GM12878 (cell line): ENCODE data around the gene DHDH.
"Not testable (repeated sequence)": the region's sequence is repeated elsewhere in the genome, so short reads cannot be mapped to it uniquely, and the experiment has no call there.

Source experiments
- CEBPB ChIP-seq, 2 experiments: fragments of 150-350 bp in 1 of 2; IDR thresholded peaks; 2 replicates each; pipeline ENCODE4 v1.6.1; 2012 to 2014; ENCODE audit warnings: low read depth in 2 of 2, low read length in 2 of 2, borderline replicate concordance in 1 of 2, inconsistent platforms in 1 of 2
- EP300 ChIP-seq, 2 experiments: fragments of 150-350 bp in 1 of 2; IDR thresholded peaks; 2 replicates each; pipeline ENCODE4 v1.6.1; 2011 to 2012; ENCODE audit warnings: low read depth in 2 of 2, low read length in 2 of 2, borderline replicate concordance in 1 of 2, improper control_type of control experiment in 1 of 2, inconsistent platforms in 1 of 2; ENCODE audit not compliant: control insufficient read depth in 1 of 2
- FOS ChIP-seq: IDR thresholded peaks from 3 replicates; pipeline ENCODE4 v1.6.1; 2011; ENCODE audit warnings: borderline replicate concordance; ENCODE audit not compliant: insufficient read length; ENCODE audit errors: extremely low read depth
- MAX ChIP-seq: IDR thresholded peaks from 2 replicates; pipeline ENCODE4 v1.6.1; 2012; ENCODE audit warnings: low read depth, low read length, improper control_type of control experiment
- NFXL1 ChIP-seq: fragments of 450-650 bp; IDR thresholded peaks from 2 replicates; pipeline ENCODE4 v1.6.1; 2017; ENCODE audit warnings: antibody characterized with exemption, mild to moderate bottlenecking, borderline replicate concordance
- NRF1 ChIP-seq: conservative IDR thresholded peaks from 2 replicates; pipeline ENCODE4 v1.6.1; 2011; ENCODE audit warnings: mild to moderate bottlenecking, low read depth, low read length, improper control_type of control experiment
- POLR2A ChIP-seq: IDR thresholded peaks from 2 replicates; pipeline ENCODE4 v1.6.1; 2011; ENCODE audit warnings: low read depth, mild to moderate bottlenecking, low read length
- POLR2AphosphoS5 ChIP-seq: IDR thresholded peaks from 2 replicates; pipeline ENCODE4 v1.6.1; 2011; ENCODE audit warnings: mild to moderate bottlenecking, low read length, inconsistent platforms
- ZBTB4 ChIP-seq: fragments of 450-650 bp; formaldehyde crosslinking; IDR thresholded peaks from 2 replicates; pipeline ENCODE4 v1.4.0; 2022; ENCODE audit warnings: mild to moderate bottlenecking, moderate library complexity
- ZNF24 ChIP-seq: fragments of 450-650 bp; IDR thresholded peaks from 2 replicates; pipeline ENCODE4 v1.6.1; 2017; ENCODE audit warnings: antibody characterized with exemption, mild to moderate bottlenecking
- TF ChIP-seq, protein P1 (sequence below), 3 experiments: IDR thresholded peaks in 2 of 3; conservative IDR thresholded peaks in 1 of 3; 2 replicates each; pipeline ENCODE4 v1.5.1; 2011; ENCODE audit warnings: low read depth in 3 of 3, low read length in 3 of 3, mild to moderate bottlenecking in 3 of 3, control low read depth in 2 of 3, moderate library complexity in 2 of 3, inconsistent platforms in 1 of 3, mixed read lengths in 1 of 3; ENCODE audit not compliant: control insufficient read depth in 2 of 3, insufficient read depth in 1 of 3; ENCODE audit errors: extremely low read depth in 1 of 3
- TF ChIP-seq, protein P2 (sequence below): IDR thresholded peaks from 2 replicates; pipeline ENCODE4 v1.6.1; 2012; ENCODE audit warnings: mild to moderate bottlenecking, low read depth, low read length

DNA sequence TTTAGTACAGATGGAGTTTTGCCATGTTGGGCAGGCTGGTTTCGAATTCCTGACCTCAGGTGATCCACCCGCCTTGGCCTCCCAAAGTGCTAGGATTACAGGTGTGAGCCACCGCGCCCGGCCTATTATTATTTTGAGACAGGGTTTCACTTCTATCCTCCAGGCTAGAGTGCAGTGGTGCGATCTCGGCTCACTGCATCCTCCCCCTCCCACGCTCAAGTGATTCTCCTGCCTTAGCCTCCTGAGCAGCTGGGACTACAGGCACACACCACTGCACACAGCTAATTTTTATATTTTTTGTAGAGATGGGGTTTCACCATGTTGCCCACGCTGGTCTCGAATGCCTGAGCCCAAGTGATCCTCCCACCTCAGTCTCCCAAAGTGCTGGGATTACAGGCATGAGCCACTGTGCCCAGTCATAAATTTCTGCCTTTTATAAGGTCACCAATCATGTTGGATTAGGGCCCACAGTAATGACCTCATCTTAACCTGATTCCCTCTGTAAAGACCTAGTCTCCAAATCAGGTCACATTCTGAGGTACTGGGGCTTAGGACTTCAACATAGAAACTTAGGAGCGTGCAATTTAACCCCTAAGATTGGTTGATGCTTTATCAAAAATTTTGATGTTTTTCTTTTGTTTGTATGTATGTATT lies 23.9 kb upstream of the DHDH start:
- not testable (repeated sequence) for TF ChIP-seq POLR2AphosphoS5; ZBTB4 (CRISPR knock-in tag); POLR2A; EP300 (IDR thresholded peaks at IDR 0.05; ENCODE audit: borderline replicate concordance in 1 of 2, control insufficient read depth in 1 of 2, low read depth in 2 of 2, low read length in 2 of 2); CEBPB (IDR thresholded peaks at IDR 0.05; ENCODE audit: borderline replicate concordance in 1 of 2, low read depth in 2 of 2, low read length in 2 of 2); NFXL1; MAX; FOS; NRF1; ZNF24
- TF ChIP-seq, protein P1, sequence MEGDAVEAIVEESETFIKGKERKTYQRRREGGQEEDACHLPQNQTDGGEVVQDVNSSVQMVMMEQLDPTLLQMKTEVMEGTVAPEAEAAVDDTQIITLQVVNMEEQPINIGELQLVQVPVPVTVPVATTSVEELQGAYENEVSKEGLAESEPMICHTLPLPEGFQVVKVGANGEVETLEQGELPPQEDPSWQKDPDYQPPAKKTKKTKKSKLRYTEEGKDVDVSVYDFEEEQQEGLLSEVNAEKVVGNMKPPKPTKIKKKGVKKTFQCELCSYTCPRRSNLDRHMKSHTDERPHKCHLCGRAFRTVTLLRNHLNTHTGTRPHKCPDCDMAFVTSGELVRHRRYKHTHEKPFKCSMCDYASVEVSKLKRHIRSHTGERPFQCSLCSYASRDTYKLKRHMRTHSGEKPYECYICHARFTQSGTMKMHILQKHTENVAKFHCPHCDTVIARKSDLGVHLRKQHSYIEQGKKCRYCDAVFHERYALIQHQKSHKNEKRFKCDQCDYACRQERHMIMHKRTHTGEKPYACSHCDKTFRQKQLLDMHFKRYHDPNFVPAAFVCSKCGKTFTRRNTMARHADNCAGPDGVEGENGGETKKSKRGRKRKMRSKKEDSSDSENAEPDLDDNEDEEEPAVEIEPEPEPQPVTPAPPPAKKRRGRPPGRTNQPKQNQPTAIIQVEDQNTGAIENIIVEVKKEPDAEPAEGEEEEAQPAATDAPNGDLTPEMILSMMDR (IDR thresholded peaks at IDR 0.05 in 2 of 3, conservative IDR thresholded peaks at IDR 0.05 in 1 of 3; ENCODE audit: control insufficient read depth in 2 of 3, extremely low read depth in 1 of 3, insufficient read depth in 1 of 3, low read depth in 3 of 3, low read length in 3 of 3) = not testable (repeated sequence)
- TF ChIP-seq, protein P2, sequence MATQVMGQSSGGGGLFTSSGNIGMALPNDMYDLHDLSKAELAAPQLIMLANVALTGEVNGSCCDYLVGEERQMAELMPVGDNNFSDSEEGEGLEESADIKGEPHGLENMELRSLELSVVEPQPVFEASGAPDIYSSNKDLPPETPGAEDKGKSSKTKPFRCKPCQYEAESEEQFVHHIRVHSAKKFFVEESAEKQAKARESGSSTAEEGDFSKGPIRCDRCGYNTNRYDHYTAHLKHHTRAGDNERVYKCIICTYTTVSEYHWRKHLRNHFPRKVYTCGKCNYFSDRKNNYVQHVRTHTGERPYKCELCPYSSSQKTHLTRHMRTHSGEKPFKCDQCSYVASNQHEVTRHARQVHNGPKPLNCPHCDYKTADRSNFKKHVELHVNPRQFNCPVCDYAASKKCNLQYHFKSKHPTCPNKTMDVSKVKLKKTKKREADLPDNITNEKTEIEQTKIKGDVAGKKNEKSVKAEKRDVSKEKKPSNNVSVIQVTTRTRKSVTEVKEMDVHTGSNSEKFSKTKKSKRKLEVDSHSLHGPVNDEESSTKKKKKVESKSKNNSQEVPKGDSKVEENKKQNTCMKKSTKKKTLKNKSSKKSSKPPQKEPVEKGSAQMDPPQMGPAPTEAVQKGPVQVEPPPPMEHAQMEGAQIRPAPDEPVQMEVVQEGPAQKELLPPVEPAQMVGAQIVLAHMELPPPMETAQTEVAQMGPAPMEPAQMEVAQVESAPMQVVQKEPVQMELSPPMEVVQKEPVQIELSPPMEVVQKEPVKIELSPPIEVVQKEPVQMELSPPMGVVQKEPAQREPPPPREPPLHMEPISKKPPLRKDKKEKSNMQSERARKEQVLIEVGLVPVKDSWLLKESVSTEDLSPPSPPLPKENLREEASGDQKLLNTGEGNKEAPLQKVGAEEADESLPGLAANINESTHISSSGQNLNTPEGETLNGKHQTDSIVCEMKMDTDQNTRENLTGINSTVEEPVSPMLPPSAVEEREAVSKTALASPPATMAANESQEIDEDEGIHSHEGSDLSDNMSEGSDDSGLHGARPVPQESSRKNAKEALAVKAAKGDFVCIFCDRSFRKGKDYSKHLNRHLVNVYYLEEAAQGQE = not testable (repeated sequence)
